Keratinocyte (primary cell): ENCODE data around the gene LSM4.

Experiments used
- CTCF ChIP-seq, 3 experiments: IDR thresholded peaks in 1 of 3; conservative IDR thresholded peaks in 1 of 3; optimal IDR thresholded peaks in 1 of 3; 2 replicates in 2 of 3; 3 replicates in 1 of 3; pipeline versions ENCODE3 to v1.5.1; 2011; ENCODE audit warnings: low read length in 3 of 3, mild to moderate bottlenecking in 3 of 3, moderate library complexity in 2 of 3, control low read depth in 1 of 3, inconsistent platforms in 1 of 3; ENCODE audit not compliant: insufficient read depth in 2 of 3; ENCODE audit errors: extremely low read depth in 1 of 3
- EZH2 ChIP-seq: IDR thresholded peaks from one replicate; pipeline ENCODE4 v1.6.1; 2012; ENCODE audit warnings: inconsistent platforms, mild to moderate bottlenecking, low read length, moderate library complexity

GRCh38 chr19:18300930-18301717 lies 21.8 kb downstream of the LSM4 start:
- TF ChIP-seq CTCF (optimal IDR thresholded peaks at IDR 0.05 in 1 of 3, IDR thresholded peaks at IDR 0.05 in 1 of 3, conservative IDR thresholded peaks at IDR 0.05 in 1 of 3; ENCODE audit: extremely low read depth in 1 of 3, insufficient read depth in 2 of 3, low read length in 3 of 3) (no peak), EZH2 (no peak)
